ENCODE measurements around the gene SPSB4.

Gene SPSB4

DNA sequence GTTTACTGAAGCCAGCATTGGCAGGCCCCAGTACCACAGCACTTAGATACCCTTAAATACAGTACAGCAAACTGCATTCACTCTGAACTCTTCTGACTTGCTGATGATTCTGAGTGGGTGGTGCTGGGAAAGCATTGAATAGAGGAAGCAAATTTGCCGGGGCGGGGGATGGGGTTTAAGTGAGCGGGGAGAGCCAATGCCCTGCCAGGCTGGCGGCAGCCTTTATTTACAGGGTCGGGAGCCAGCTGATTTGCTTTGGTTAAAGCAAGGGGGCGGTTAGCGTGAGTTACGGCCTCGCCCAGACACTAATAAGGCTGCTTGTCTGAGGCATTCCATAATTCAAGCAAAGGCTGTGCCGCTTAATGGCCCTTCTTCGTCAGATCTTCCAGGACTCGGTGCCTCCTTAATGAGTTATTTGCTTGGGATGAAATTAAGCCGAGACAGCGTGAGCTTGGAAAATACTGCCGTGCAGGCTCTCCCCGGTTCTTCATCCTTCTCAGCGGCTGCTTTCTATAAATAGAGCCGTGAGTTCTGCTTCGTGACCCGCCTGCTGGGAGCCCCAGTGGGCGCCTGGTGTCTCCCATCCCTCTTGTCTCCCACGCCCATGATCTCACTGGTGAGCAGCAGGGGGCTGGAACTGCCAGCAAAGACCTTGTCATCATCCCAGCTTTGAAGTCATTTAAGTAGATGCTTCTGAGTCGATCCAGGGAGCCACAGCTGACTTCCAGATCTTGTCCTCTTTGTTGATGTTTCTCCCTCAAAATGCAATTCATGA is 25.8 kb downstream of the SPSB4 start:
- DNase-seq, result peak in 1 of 2 experiments; percentile 47

DNA sequence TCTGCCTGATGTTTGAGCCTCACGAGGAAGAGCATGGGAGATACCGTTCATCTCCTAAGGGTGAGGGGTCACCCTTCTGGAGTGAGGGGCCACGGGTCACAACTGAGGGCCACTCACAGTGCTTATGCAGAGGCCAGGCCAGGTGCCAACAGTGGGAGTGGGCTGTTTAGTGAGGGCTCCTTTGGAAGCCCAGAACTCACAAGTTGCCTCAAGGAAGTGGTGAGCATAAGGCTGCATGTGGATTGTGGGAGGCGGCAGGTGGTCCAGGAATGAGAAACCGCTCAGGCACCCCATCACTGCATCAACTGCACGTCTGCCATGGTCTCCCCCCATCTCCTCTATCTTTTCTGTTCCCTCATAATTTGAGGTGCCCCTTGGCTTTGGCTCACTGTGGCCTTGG is 26.5 kb downstream of the SPSB4 start:
- DNase-seq, result no peak

DNA sequence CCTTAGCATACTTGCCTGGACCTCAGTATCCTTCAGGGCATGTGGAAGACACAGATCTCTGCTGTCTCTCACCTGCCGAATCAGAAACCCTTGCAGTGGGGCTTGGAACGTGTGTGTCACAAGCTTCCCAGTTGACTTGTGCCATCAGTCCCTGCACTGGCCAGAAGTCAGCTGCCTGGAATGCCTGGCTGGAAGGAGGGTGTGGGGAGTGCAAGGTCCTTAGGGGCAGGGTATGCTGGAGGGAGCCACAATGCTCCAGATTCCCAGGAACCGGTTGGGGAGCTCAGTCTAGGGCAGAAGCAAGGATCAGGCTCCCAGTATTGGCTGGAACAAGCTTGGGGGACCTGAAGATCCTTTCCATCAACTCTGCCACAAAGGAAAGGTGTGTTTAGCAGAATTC is 27.1 kb downstream of the SPSB4 start:
- no peak for DNase-seq

DNA sequence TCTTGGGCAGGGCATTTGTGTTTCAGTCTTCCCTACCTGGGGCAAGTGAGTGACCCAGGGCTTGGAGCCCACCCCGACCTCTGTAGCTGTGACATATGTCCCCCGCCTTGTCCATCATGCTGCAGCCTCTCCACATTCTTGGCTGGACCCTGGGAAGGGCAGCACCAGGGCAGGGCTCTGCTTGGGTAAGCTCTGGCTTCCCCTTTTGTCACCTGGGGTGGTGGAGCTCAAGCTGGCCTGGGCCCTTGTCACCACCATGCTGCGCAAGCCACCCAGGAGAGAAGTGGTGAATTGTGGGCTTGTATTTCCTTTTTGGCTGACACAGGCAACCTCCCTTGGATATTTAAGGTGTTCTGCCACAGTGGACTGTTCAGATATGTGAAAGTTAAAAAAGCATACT is 29.3 kb downstream of the SPSB4 start:
- DNase-seq, result no peak

DNA sequence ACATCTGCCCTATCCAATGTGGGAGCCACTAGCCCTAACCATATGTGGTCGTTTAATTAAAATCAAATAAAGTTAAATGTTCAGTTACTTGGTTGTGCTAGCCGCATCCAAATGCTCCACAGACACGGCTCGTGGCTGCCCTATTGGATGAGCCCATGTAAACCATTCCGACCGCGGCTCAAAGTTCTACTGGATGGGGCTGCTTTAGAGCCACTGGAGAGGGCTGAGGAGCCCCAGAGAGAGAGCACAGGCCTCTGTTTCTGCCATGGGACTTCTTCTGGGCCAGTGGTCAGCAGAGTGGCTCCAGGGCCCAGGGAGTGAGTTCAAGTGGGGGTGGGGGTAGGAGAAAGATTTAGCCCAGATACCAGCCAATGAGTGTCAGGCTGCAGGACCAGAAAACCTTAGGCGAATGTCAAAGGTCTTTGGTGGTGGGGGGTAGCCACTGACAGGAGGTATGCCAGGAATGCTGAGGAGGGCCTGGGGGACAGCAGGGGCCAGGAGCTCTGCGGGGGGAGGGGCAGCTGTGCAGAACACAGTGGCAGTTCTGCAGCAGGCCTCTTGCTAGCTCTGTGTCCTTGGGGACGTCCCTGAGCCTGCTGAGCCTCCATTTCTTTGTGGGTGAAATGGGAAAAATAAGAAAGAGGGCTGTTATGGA is 30.1 kb downstream of the SPSB4 start:
- no peak for DNase-seq

DNA sequence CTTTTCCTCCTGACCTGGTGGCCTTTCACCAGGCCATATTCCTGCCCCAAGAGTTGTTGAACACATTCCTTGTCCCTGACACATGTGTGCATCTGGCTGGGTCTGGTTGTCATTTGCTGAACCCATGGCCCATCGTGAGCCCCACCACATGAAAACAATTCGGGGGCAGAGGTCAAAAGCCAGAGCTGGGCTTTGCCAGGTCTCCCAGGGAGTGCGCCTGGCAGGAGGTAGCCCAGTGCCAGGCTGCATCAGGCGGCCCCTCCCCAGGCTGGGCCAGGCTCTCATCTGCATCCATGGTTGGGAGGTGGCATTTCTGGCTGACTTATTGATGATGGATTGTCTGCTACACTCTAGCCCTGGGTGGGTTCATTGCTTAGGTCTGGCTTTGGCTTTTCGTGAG is 30.9 kb downstream of the SPSB4 start:
- no peak for DNase-seq

DNA sequence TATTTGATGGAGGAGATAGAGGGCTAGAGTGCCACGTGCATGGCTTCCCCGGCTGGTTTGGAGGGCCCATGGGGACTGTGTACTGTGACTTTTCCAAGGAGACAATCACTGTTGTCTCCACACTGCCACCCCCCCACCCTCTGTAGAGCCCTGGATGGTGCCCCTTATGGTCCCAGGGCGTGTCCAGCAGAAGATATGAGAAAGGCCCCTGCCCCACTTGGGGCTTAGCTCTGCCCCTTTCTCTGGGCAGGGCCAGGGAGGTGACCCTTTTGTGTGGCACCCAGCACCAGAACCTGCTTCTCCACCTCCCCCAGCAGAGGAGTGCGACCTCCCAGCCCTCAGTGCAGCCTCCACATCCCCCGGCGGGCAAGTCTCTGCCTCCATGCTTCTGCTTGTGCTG is 32.1 kb downstream of the SPSB4 start:
- no peak for DNase-seq

DNA sequence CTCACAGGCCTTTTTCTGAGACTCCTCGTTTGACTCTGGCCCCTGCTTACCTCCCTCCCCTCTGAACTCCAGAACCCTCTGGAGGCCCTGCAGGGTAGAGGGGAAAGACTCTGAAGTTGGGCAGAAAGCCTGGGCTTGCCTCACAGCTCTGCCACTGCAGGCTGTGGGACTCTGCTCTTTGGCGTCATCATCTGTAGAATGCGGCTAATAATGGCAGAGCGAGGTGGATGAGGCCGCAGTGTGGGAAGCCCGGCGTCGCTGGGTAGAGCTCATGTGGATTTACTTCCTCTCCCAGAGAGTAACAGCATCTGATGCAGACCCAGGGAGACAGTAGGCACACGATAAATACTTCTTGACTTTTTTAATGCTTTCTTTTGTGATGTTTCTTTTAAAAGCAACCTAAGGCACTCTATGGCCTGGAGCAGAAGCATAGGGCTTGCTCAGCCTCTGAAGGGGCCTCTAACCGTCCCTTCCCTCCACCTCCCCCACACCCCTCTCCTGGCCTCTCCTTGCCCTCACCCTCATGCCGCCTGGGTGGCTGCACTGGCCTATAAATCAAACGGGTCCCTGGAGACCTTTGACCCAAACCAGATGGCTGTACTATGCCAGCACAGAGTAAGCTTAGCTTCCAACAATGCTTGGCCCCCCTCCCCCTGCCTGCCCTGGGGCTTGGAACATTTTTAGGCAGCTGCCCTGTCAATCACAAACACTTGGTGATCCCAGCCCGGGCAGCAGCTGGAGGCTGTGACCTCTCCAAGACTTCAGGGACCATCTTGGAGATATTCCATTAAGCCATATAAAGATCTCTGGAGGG is 32.9 kb downstream of the SPSB4 start:
- no peak for DNase-seq

DNA sequence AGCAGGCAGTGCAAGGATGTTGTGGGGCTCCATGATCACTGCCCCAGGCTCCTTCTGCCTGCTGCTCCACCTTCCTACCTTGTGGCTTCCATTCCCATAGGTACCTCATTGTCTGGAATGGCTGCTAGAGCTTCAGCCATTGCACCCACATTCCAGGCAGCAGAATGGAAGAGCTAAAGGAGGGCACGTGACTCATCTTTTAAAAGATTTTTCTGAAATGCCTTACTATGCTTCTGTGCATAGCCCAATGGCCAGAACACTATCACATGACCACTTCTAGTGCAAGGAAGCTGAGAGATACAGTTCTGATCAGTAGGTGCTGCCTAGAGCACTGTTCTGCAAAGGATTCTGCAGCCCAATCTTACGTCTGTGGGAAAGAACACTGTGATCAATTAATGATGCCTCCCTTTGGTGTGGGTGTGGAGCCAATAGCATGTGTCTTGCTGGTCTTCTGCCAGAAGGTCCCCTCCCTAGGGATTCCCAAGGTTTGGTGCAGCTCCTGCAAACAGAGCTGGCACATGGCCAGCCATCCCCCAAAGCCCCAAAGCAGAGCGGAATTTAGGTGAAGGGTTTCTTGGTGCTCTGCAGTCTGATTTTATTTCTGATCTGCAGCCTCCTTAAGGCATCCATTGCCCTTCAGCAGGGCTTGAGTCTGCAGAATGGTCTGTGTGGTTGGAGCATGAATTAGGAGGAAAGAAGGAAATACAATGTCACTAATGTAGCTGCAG is 34.4 kb downstream of the SPSB4 start:
- no peak for DNase-seq

DNA sequence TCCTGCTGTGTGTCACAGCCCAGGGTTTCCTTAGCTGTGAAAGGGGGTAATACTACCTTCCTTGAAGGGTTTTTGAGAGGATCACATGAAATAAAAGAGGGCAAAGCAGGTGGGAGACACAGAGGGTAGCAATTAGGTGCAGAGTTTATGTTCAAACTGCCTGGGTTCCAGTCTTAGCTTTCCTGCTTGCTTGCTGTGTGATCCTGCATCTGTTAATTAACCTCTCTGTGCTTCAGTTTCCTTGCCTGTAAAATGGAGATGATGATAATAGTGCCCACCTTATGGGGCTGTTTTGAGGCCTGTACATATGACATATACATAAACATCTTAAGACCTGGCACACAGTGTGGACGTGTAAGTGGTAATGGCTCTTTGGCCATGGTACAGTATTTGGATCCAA is 35.0 kb downstream of the SPSB4 start:
- no peak for DNase-seq

DNA sequence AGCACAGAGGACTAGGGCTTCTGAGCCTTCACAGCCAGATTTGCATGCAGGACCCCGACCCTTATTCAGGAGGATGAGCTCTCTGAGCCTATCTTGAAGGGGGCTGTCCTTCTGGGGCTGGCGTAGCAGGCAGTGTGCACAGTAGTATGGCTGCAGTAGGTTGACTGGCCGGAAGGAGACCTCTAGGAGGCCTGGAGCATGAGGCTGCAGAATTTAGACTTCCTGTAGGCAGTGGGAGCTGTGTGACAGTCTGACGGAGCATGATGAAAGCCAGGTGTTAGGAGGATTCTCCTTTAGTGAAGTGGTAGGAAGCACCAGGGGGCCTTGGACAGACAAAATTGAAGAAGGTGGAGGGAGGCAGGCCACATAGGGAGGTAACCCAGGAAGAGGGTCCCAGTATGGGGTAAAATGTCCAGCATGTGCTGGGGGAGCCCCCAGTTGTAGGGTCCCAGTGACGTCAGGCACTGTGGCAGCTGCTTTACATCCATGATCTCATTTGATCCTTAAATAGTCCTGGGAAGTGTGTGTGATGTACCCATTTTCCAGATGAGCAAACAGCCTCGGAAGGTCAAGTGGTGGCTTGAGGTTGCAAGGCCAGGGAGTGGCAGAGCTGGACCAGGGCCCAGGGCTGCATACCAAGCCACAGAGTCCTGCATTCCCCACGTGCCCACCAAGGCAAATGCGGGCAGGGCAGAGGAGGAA is 36.1 kb downstream of the SPSB4 start:
- peak; percentile 12 to 50 for DNase-seq

DNA sequence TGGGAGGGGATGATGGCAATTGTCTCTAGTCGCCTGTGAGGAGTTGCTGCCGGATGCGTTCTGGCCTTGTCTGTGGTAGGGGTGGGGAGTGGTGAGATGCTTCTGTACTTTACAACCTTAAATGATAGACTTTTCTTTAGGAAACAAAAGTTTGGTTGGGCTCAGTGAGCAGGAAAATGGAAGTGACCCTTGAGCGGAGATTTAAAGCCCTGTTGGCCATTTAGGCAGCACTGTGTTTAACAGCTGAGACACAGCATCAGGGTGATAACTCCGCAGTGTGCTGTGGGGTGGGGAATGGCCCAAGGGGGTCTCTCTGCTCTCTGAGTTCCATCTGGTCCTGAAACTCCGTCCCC is 36.6 kb downstream of the SPSB4 start:
- DNase-seq, result no peak

DNA sequence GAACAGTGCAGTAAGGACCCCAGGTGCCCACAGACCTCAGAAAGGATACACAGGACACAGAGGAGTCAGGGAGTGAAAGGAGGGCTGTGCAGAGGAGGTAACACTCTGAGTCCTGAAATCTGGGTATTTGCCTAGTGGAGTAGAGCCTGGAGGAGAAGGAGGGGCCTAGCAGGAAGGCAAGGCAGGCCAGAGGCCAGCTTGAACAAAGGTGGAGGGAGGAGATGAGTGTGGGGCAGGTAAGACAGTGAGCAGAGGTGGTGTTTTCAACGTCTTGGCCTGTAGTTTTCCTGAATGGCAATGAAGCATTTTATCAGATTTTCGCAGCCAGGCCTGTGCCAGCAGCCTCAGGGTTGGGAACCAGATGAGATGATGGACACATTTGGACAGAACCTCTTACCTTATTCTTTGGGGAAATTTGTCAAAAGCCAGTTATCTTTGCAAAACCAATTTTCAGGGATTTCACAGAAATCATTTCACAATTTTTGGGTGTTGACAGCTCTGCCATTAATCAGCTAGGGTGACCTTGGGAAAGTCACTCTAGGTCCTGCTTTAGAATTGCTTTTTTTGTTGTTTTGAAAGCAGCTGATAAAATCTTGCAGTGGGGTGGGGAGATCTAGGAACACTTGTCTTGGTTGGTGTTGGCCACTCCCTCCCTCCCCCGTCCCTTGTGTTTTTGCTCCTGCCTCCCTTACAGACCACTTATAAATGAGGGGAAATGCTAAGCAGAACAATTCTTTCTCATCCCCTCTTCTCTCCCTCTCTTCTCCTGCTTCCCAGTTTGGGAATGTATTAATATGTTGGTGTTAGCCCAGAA is 38.4 kb downstream of the SPSB4 start:
- no peak for DNase-seq

DNA sequence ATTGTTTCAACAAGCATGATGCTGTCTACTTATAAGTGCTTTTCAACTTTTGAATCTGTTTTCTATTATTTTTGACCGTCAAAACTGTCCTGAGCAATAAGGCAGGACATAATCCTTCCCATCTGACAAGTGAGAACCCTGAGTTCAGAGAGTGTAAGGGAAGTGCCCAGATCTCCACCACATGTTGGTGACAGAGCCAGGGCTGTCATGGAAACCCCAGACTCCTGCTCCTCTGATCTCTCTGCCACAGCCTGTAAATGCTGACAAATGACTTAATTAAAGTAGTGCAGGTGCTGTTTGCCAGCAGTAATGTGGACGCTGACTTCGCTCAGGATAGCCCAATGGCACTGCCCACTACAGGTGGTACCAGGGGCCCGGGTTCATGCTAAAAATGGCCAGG is 40.3 kb downstream of the SPSB4 start:
- no peak for DNase-seq

DNA sequence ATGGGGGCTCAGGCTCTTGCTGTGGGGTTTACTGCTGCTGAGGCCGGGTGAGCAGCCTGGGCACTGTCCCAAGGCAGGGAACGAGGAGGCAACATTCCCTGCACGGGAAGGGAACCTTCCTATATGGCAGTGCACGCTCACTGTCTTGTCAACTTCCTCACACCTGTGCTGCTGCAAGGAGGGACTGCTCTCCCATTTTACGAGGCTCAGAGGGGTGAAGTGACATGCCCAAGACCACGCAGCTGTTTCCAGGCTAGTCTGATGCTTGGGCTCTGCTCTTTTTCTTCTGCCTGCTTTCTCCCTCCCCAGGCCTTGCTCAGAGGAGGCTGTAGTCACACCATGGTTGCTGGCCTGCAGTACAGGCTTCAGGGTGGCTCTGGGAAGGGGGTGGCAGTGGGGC is 41.5 kb downstream of the SPSB4 start:
- no peak for DNase-seq

DNA sequence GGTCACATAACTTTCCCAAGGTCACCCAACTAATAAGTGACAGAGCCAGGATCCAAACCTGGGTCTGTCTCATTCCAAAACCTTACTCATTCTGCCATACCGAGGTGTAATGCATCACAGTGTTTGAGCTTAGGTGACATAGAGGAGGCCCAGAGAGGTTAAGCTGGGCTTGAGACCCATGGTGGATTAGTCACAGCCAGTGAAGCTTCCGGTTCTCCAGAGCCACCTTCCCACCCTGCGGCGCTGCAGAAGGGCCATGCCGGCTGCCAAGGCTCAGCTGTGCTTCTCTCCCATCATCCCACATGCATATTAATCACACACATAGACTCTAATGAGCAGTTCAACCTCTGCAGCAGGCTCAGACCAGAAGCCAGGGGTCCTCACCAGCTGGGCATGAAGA is 42.2 kb downstream of the SPSB4 start:
- no peak for DNase-seq

DNA sequence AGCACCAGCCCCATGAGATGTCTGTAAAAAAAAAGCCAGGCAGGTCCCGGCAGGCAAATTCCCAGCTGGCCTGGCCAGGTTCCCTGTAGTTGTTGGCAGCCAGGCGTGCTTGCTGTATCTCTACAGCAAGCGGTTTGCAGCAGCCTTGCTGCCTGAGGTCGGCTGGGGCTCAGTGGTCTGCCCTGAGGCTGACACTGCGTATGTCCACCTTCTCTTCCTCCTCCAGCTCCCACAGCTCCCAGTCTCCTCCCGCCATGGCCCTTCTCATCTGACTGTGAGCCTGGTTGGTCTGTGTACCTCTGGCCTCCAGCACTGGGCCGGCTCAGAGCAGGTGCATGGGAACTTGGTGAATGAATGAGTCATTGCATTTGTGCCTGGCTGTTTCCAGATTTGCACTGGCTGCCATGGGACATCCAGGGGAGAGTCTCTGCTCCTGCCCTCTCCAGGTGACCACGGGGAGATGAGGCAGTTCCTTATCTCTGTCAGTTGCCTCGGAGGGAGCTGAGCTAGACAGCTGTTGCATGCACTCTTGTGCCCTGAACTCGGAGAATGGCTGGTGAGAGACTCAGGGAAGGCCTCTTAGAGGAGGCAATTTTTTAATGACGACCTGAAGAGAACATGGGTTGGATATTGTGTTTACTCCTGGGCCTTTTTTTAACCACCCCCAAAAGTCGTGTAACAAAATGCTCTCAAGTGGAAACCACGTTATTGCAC is 43.0 kb downstream of the SPSB4 start:
- DNase-seq, result peak in 1 of 2 experiments; percentile 42

DNA sequence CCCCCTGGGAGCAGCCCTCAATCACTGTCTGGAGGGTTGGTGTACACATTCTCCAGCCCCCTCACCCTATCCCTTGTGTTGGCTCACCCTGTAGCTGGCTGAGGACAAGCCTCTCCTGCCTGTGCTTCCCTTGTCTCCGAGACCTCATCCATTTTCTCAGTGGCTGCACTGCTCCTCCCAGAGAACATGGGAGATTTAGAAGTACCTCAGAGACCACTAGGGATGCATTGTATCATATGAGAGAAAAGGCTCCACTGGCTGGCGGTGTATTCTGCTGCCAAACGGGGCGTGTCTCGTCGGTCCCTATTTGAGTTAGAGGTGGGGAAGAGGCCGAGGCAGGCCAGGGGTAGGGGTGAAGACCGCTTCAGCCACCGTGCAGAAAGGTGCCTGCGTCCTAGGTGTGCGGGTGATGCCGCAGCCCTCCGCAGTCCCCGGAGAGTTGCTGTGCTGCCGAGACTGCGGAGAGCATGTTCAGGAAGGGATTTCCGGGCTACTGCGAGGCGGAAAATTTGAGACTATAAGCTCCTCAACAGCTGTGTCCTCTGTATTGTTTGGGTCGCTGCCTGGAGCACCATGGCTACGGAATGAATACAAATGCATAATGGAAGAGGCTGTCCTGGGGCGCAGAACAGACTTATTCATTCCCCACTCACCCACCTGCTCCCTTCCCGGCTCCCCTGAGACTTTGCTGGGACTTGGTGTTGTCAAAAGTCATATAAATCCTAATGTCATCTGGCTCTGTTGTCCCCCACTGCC is 43.8 kb downstream of the SPSB4 start:
- DNase-seq, result no peak

DNA sequence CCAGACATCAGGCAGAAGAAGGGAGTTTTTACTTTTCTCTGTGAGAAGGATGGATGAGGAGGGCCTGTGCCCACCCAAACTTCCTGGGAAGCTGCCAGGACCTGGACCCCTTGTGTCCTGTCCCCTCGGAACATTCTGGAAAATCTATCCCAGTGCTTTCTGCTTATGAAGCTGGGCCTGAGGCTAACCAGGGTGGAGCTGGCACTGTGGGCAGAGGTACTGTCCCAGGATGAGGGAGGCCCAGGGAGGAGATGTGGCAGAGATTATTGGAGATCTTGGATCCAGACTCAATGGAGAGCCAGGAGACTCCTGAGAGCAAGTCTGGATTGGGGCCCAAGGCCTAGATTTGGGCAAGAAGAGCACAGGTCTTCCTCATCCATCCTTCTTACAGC is 44.4 kb downstream of the SPSB4 start:
- DNase-seq, result no peak

DNA sequence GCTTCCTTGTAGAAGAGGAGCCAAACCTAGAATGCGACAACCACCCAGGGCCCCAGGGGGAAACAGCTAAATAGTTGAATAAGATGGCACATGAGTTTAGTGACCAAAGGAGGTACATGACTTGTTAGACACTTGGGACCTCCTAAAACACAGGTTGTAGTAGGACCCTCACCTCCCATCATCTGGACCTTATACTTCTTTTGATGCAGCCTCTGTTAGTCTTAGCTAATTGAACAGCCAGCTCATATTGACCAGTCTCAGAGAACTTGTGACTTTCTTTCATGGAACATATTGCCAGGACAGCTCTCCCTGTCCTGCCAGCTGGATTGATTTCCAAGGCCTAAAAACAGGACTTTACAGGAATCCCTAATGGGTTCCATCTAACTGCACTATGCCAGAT is 45.0 kb downstream of the SPSB4 start:
- no peak for DNase-seq
